Activated T-cell treated with anti-CD3 and anti-CD28 coated beads, Interleukin-2, amount 50 U/mL, for 24 hours (primary cell): ENCODE measurements around the gene BDKRB1.
"Not testable (repeated sequence)": the region's sequence is repeated elsewhere in the genome, so short reads cannot be mapped to it uniquely, and the experiment has no call there.

Experiments
- DNase-seq: peaks from one replicate; pipeline ENCODE4 v3.0.0-alpha.2; 2020
- H3K27ac Mint-ChIP-seq: 2 replicates; pipeline ENCODE4 v1.8.0; 2020; ENCODE audit warnings: mild to moderate bottlenecking, mixed read lengths
- H3K27me3 Mint-ChIP-seq: 2 replicates; pipeline ENCODE4 v1.8.0; 2020; ENCODE audit warnings: mixed read lengths
- H3K36me3 Mint-ChIP-seq: 2 replicates; pipeline ENCODE4 v1.8.0; 2020; ENCODE audit warnings: low read depth, mixed read lengths
- H3K4me1 Mint-ChIP-seq: 2 replicates; pipeline ENCODE4 v1.8.0; 2020; ENCODE audit warnings: low read depth, mixed read lengths
- H3K4me3 Mint-ChIP-seq: 2 replicates; pipeline ENCODE4 v1.8.0; 2020; ENCODE audit warnings: mild to moderate bottlenecking, moderate library complexity, mixed read lengths
- H3K9me3 Mint-ChIP-seq: 2 replicates; pipeline ENCODE4 v1.8.0; 2020; ENCODE audit warnings: mixed read lengths

BDKRB1 gene

GRCh38 chr14:96225213-96225612 is 30.8 kb upstream of the BDKRB1 start:
- no peak overlapping the region for H3K27ac Mint-ChIP-seq
- no peaks in the 10 kb centered on the region for H3K36me3 Mint-ChIP-seq
- no peaks in the 10 kb centered on the region for H3K9me3 Mint-ChIP-seq
- no peak overlapping the region for H3K4me3 Mint-ChIP-seq
- DNase-seq: no peak
- no peaks in the 10 kb centered on the region for H3K4me1 Mint-ChIP-seq
- peaks cover 17% of the 10 kb centered on the region for H3K27me3 Mint-ChIP-seq

- no peak overlapping the region for H3K27ac Mint-ChIP-seq
- DNase-seq: no peak
- no peaks in the 10 kb centered on the region for H3K4me1 Mint-ChIP-seq
- no peaks in the 10 kb centered on the region for H3K9me3 Mint-ChIP-seq
- no peaks in the 10 kb centered on the region for H3K36me3 Mint-ChIP-seq
- no peak overlapping the region for H3K4me3 Mint-ChIP-seq
- peaks cover 11% of the 10 kb centered on the region for H3K27me3 Mint-ChIP-seq
Observed at GRCh38 chr14:96225745-96226151, 30.3 kb upstream of the BDKRB1 start.

- no peaks in the 10 kb centered on the region for H3K36me3 Mint-ChIP-seq
- H3K4me3 Mint-ChIP-seq: no peak overlapping the region
- H3K9me3 Mint-ChIP-seq: no peaks in the 10 kb centered on the region
- no peaks in the 10 kb centered on the region for H3K4me1 Mint-ChIP-seq
- no peak overlapping the region for H3K27ac Mint-ChIP-seq
- no peak for DNase-seq
- peaks cover 3% of the 10 kb centered on the region for H3K27me3 Mint-ChIP-seq
Observed at GRCh38 chr14:96227428-96227827, 28.6 kb upstream of the BDKRB1 start.

- Mint-ChIP-seq H3K9me3 (no peaks in the 10 kb centered on the region), H3K27me3 (peaks cover 3% of the 10 kb centered on the region), H3K27ac (no peak overlapping the region), H3K4me1 (no peaks in the 10 kb centered on the region), H3K4me3 (no peak overlapping the region), H3K36me3 (no peaks in the 10 kb centered on the region)
- DNase-seq: no peak
Observed at GRCh38 chr14:96229315-96229714, 26.7 kb upstream of the BDKRB1 start.

- no peaks in the 10 kb centered on the region for H3K36me3 Mint-ChIP-seq
- H3K27ac Mint-ChIP-seq: no peak overlapping the region
- H3K9me3 Mint-ChIP-seq: no peaks in the 10 kb centered on the region
- H3K4me1 Mint-ChIP-seq: no peaks in the 10 kb centered on the region
- H3K27me3 Mint-ChIP-seq: peaks cover 3% of the 10 kb centered on the region
- no peak overlapping the region for H3K4me3 Mint-ChIP-seq
- DNase-seq: no peak
Observed at GRCh38 chr14:96231056-96231455, 25.0 kb upstream of the BDKRB1 start.

- Mint-ChIP-seq H3K36me3 (no peaks in the 10 kb centered on the region), H3K4me3 (no peak overlapping the region), H3K4me1 (no peaks in the 10 kb centered on the region), H3K27ac (no peak overlapping the region), H3K27me3 (peaks cover 3% of the 10 kb centered on the region), H3K9me3 (no peaks in the 10 kb centered on the region)
- DNase-seq: no peak
Observed at GRCh38 chr14:96231526-96232130, 24.4 kb upstream of the BDKRB1 start.

- Mint-ChIP-seq H3K9me3 (no peaks in the 10 kb centered on the region), H3K4me3 (no peak overlapping the region), H3K36me3 (no peaks in the 10 kb centered on the region), H3K4me1 (no peaks in the 10 kb centered on the region), H3K27me3 (peaks cover 1% of the 10 kb centered on the region), H3K27ac (no peak overlapping the region)
- DNase-seq: no peak
Observed at GRCh38 chr14:96232506-96232905, 23.5 kb upstream of the BDKRB1 start.

- Mint-ChIP-seq H3K4me1 (no peaks in the 10 kb centered on the region), H3K4me3 (no peak overlapping the region), H3K27me3 (no peaks in the 10 kb centered on the region), H3K27ac (no peak overlapping the region), H3K9me3 (no peaks in the 10 kb centered on the region), H3K36me3 (no peaks in the 10 kb centered on the region)
- DNase-seq: no peak
Observed at GRCh38 chr14:96233661-96234060, 22.3 kb upstream of the BDKRB1 start.

GRCh38 chr14:96235426-96235825 is 20.6 kb upstream of the BDKRB1 start:
- no peak overlapping the region for H3K4me3 Mint-ChIP-seq
- no peaks in the 10 kb centered on the region for H3K36me3 Mint-ChIP-seq
- H3K4me1 Mint-ChIP-seq: no peaks in the 10 kb centered on the region
- no peak for DNase-seq
- H3K27me3 Mint-ChIP-seq: peaks cover 5% of the 10 kb centered on the region
- H3K9me3 Mint-ChIP-seq: no peaks in the 10 kb centered on the region
- no peak overlapping the region for H3K27ac Mint-ChIP-seq

- DNase-seq: no peak
- no peaks in the 10 kb centered on the region for H3K36me3 Mint-ChIP-seq
- H3K27ac Mint-ChIP-seq: no peak overlapping the region
- H3K27me3 Mint-ChIP-seq: peaks cover 5% of the 10 kb centered on the region
- H3K4me3 Mint-ChIP-seq: no peak overlapping the region
- H3K9me3 Mint-ChIP-seq: no peaks in the 10 kb centered on the region
- no peaks in the 10 kb centered on the region for H3K4me1 Mint-ChIP-seq
Observed at GRCh38 chr14:96237641-96238040, 18.4 kb upstream of the BDKRB1 start.

- Mint-ChIP-seq H3K4me3 (no peak overlapping the region), H3K27ac (no peak overlapping the region), H3K27me3 (peaks cover 5% of the 10 kb centered on the region), H3K4me1 (no peaks in the 10 kb centered on the region), H3K9me3 (no peaks in the 10 kb centered on the region), H3K36me3 (no peaks in the 10 kb centered on the region)
- no peak for DNase-seq
Observed at GRCh38 chr14:96238676-96239265, 17.2 kb upstream of the BDKRB1 start.

GRCh38 chr14:96239711-96240141 is 16.3 kb upstream of the BDKRB1 start:
- no peak overlapping the region for H3K4me3 Mint-ChIP-seq
- no peak for DNase-seq
- H3K27ac Mint-ChIP-seq: no peak overlapping the region
- no peaks in the 10 kb centered on the region for H3K9me3 Mint-ChIP-seq
- no peaks in the 10 kb centered on the region for H3K36me3 Mint-ChIP-seq
- H3K27me3 Mint-ChIP-seq: peaks cover 5% of the 10 kb centered on the region
- H3K4me1 Mint-ChIP-seq: no peaks in the 10 kb centered on the region

GRCh38 chr14:96240641-96241040 is 15.4 kb upstream of the BDKRB1 start:
- Mint-ChIP-seq H3K27ac (no peak overlapping the region), H3K36me3 (no peaks in the 10 kb centered on the region), H3K4me3 (no peak overlapping the region), H3K9me3 (no peaks in the 10 kb centered on the region), H3K27me3 (peaks cover 5% of the 10 kb centered on the region), H3K4me1 (no peaks in the 10 kb centered on the region)
- no peak for DNase-seq

- DNase-seq: no peak
- no peak overlapping the region for H3K27ac Mint-ChIP-seq
- H3K36me3 Mint-ChIP-seq: no peaks in the 10 kb centered on the region
- no peaks in the 10 kb centered on the region for H3K9me3 Mint-ChIP-seq
- no peak overlapping the region for H3K4me3 Mint-ChIP-seq
- no peaks in the 10 kb centered on the region for H3K4me1 Mint-ChIP-seq
- H3K27me3 Mint-ChIP-seq: peaks cover 5% of the 10 kb centered on the region
Observed at GRCh38 chr14:96242126-96242525, 13.9 kb upstream of the BDKRB1 start.

GRCh38 chr14:96243785-96244184 is 12.2 kb upstream of the BDKRB1 start:
- Mint-ChIP-seq H3K9me3 (no peaks in the 10 kb centered on the region), H3K36me3 (no peaks in the 10 kb centered on the region), H3K4me3 (no peak overlapping the region), H3K27me3 (peaks cover 5% of the 10 kb centered on the region), H3K27ac (no peak overlapping the region), H3K4me1 (no peaks in the 10 kb centered on the region)
- DNase-seq: no peak

- not testable (repeated sequence) for H3K27ac Mint-ChIP-seq, H3K9me3 Mint-ChIP-seq
Observed at GRCh38 chr14:96245074-96245473, 10.9 kb upstream of the BDKRB1 start.

More at GRCh38 chr14:96245074-96245473, 10.9 kb upstream of the BDKRB1 start:
- H3K4me1 Mint-ChIP-seq, H3K27me3 Mint-ChIP-seq, H3K36me3 Mint-ChIP-seq, H3K4me3 Mint-ChIP-seq, DNase-seq: not testable (repeated sequence)
